ENCODE measurements around the gene GADD45A. TPM values are rescaled to one million over a fixed set of nuclear protein-coding genes. Genes with fewer than 3 reads are reported as not detected.

The GADD45A gene
- total and polyA plus RNA-seq, 7 experiments from 2014 or later: 7.0 to 70.4 (median 16.7) TPM

DNA sequence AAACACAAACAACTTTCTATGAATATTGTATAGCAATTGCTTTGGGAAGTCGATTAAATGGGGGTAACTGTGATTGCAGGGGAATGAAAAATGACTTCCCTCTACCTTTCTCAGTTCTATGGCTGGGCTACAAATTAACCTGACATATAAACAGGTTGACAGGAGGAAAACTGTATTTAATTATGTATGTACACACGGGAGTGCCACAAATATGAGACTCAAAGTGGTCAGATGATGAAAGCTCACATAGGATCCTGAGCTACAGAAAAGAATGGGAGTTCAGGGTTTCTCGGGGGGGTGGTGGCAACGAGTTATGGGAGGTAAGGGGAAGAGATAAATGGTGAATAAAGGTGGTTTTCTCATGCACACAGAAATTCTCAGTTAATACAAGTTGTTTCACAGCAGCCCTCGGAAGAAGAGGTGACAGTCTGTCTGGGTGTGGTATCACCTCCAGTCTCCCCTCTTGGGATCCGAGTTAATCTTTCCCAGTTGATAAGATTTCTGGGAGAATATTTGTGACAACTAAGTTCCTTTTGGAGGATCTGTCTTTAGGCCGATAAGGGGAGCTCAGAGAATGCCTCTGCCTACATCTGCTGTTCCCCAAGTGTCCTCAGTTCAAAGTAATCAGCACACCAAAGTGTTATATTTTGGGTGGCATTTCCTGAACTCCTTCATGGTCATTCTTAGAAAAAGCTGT, 26.3 kb downstream of the GADD45A start:
- Mint-ChIP-seq H3K27ac (no peak overlapping the region), H3K36me3 (no peaks in the 10 kb centered on the region), H3K27me3 (peaks cover 0 to 7% (median 0%) of the 10 kb centered on the region in 5 donors), H3K4me3 (no peak overlapping the region), H3K9me3 (no peaks in the 10 kb centered on the region), H3K4me1 (peaks cover 0 to 5% (median 0%) of the 10 kb centered on the region in 7 donors)
- ChIA-PET POLR2A (interaction anchor here (1.0 kb wide), 1 partner anchor 27 kb away, joined by 3 read pairs; the partner anchor contains the start of gene GADD45A), CTCF (no interaction called here)
- Histone ChIP-seq H3K4me3 (ENCODE audit: low read length) (no peak overlapping the region), H3K27me3 (ENCODE audit: control insufficient read depth in 2 of 2, insufficient read depth in 2 of 2, low read length in 2 of 2) (no peaks in the 10 kb centered on the region), H3K4me1 (ENCODE audit: control insufficient read depth in 2 of 2, insufficient read depth in 2 of 2, low read length in 2 of 2) (no peaks in the 10 kb centered on the region), H3K27ac (ENCODE audit: low read depth, low read length) (no peak overlapping the region), H3K36me3 (ENCODE audit: control insufficient read depth in 2 of 3, insufficient read depth in 3 of 3, low read length in 3 of 3) (no peaks in the 10 kb centered on the region), H3K9me3 (ENCODE audit: control insufficient read depth in 2 of 3, low read length in 3 of 3) (no peaks in the 10 kb centered on the region)
- DNase-seq (no peak), ATAC-seq (no peak)
- intact Hi-C loops (cut with micrococcal nuclease): no loop called here

DNA sequence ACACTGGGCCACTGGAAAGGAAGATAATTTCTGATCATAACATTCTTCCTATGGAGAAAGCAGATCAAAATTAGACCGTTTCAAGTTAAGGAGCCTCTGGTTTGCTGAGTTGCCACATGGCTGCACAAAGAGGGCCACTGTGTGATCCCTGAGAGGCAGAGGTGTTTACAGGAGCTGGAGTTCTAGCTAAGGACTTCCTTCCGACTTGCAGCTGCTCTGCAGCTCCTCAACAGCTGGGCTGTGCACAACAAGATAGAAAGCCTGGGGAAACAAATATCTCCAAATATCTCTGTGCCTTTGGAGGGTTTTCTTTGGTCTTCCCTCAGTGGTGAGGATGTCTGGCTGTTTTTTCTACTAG, 26.8 kb downstream of the GADD45A start:
- POLR2A ChIA-PET: interaction anchor here (1.0 kb wide), 1 partner anchor 27 kb away, joined by 3 read pairs; the partner anchor contains the start of gene GADD45A
- CTCF ChIA-PET: no interaction called here

DNA sequence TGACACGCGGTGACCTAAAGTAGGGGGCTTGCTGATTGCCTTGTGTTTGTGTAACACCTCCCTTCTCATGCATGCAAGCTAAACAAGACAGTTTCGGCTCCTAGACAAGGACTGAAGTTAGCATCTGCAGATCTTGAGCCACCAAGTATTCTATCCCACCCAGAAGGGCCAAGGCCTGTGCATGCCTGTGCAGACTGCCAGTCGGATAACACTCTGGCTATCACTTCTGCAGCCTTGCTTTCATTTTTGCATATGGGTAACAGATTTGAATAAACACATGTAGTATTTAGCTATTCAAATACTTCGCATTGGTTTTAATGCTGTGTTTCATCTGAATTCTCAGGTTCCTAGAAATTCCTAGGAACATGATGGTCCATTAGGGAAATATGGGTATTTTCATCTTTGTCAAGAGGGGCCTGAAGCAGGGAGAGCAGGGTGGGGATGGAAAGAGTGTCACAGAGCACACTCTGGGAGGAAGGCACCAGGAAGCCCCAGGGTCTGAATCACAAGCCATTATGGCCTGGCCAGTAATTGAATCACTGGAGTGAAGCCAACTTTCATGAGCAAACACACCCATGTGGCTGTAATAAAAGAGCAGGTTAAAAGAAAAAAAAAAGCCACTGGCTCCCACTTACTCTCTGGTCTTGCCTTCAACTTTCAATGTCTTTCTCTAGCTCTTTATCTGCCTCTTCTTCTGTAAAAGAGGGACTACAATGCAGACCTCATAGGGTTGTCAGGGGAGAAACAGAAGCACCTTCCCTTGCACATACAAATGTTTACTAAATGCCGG, 28.3 kb downstream of the GADD45A start:
- intact Hi-C loops (cut with micrococcal nuclease): no loop called here
- DNase-seq (no peak), ATAC-seq (no peak)
- H3K27ac Mint-ChIP-seq: no peak overlapping the region
- H3K4me3 Mint-ChIP-seq: no peak overlapping the region
- peaks cover 0 to 5% (median 0%) of the 10 kb centered on the region in 7 donors for H3K4me1 Mint-ChIP-seq
- no peaks in the 10 kb centered on the region for H3K9me3 ChIP-seq (ENCODE audit: control insufficient read depth in 2 of 3, low read length in 3 of 3)
- no peaks in the 10 kb centered on the region for H3K4me1 ChIP-seq (ENCODE audit: control insufficient read depth in 2 of 2, insufficient read depth in 2 of 2, low read length in 2 of 2)
- H3K36me3 Mint-ChIP-seq: no peaks in the 10 kb centered on the region
- H3K27me3 Mint-ChIP-seq: peaks cover 0 to 7% (median 0%) of the 10 kb centered on the region in 5 donors
- no peaks in the 10 kb centered on the region for H3K36me3 ChIP-seq (ENCODE audit: control insufficient read depth in 2 of 3, insufficient read depth in 3 of 3, low read length in 3 of 3)
- CTCF ChIA-PET: no interaction called here
- POLR2A ChIA-PET: no interaction called here
- no peaks in the 10 kb centered on the region for H3K9me3 Mint-ChIP-seq
- H3K27ac ChIP-seq (ENCODE audit: low read depth, low read length): no peak overlapping the region
- no peaks in the 10 kb centered on the region for H3K27me3 ChIP-seq (ENCODE audit: control insufficient read depth in 2 of 2, insufficient read depth in 2 of 2, low read length in 2 of 2)
- H3K4me3 ChIP-seq (ENCODE audit: low read length): no peak overlapping the region

More for the DNA sequence above, 26.8 kb downstream of the GADD45A start:
- Mint-ChIP-seq H3K9me3 (no peaks in the 10 kb centered on the region), H3K4me3 (no peak overlapping the region), H3K27me3 (peaks cover 0 to 7% (median 0%) of the 10 kb centered on the region in 5 donors), H3K27ac (no peak overlapping the region), H3K36me3 (no peaks in the 10 kb centered on the region), H3K4me1 (peaks cover 0 to 5% (median 0%) of the 10 kb centered on the region in 7 donors)
- H3K4me1 ChIP-seq (ENCODE audit: control insufficient read depth in 2 of 2, insufficient read depth in 2 of 2, low read length in 2 of 2): no peaks in the 10 kb centered on the region
- no peaks in the 10 kb centered on the region for H3K36me3 ChIP-seq (ENCODE audit: control insufficient read depth in 2 of 3, insufficient read depth in 3 of 3, low read length in 3 of 3)
- no peaks in the 10 kb centered on the region for H3K9me3 ChIP-seq (ENCODE audit: control insufficient read depth in 2 of 3, low read length in 3 of 3)
- H3K27me3 ChIP-seq (ENCODE audit: control insufficient read depth in 2 of 2, insufficient read depth in 2 of 2, low read length in 2 of 2): no peaks in the 10 kb centered on the region
- intact Hi-C loops (cut with micrococcal nuclease): no loop called here
- DNase-seq (no peak), ATAC-seq (no peak)
- no peak overlapping the region for H3K4me3 ChIP-seq (ENCODE audit: low read length)
- no peak overlapping the region for H3K27ac ChIP-seq (ENCODE audit: low read depth, low read length)

DNA sequence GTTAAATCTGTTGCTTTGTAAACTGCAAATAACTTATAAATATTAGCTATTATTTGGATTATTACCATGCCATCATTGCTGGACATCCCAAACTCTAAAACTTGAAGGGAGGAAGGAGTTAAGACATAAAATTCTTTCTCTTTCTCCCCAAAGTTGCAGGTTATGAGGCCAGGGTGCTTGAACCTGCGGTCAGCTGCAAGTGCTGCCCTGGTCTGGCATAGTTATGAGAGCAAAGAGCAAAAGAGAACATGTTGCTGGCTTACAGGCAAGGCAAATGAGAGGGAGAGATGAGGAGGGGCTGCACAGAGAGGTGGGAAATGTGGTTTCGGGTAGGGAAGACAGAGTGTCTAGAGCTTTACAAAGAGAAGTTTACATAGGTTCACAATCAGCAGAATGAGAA, 30.8 kb downstream of the GADD45A start:
- Histone ChIP-seq H3K4me1 (ENCODE audit: control insufficient read depth in 2 of 2, insufficient read depth in 2 of 2, low read length in 2 of 2) (no peaks in the 10 kb centered on the region), H3K27ac (ENCODE audit: low read depth, low read length) (no peak overlapping the region), H3K36me3 (ENCODE audit: control insufficient read depth in 2 of 3, insufficient read depth in 3 of 3, low read length in 3 of 3) (no peaks in the 10 kb centered on the region), H3K9me3 (ENCODE audit: control insufficient read depth in 2 of 3, low read length in 3 of 3) (no peaks in the 10 kb centered on the region), H3K4me3 (ENCODE audit: low read length) (no peak overlapping the region), H3K27me3 (ENCODE audit: control insufficient read depth in 2 of 2, insufficient read depth in 2 of 2, low read length in 2 of 2) (no peaks in the 10 kb centered on the region)
- ChIA-PET CTCF (no interaction called here), POLR2A (no interaction called here)
- H3K27ac Mint-ChIP-seq: no peak overlapping the region
- H3K4me1 Mint-ChIP-seq: peaks cover 0 to 5% (median 0%) of the 10 kb centered on the region in 7 donors
- no peaks in the 10 kb centered on the region for H3K36me3 Mint-ChIP-seq
- no peak for ATAC-seq
- DNase-seq: no peak
- H3K9me3 Mint-ChIP-seq: no peaks in the 10 kb centered on the region
- H3K4me3 Mint-ChIP-seq: no peak overlapping the region
- intact Hi-C loops (cut with micrococcal nuclease): no loop called here
- H3K27me3 Mint-ChIP-seq: peaks cover 0 to 7% (median 0%) of the 10 kb centered on the region in 5 donors

DNA sequence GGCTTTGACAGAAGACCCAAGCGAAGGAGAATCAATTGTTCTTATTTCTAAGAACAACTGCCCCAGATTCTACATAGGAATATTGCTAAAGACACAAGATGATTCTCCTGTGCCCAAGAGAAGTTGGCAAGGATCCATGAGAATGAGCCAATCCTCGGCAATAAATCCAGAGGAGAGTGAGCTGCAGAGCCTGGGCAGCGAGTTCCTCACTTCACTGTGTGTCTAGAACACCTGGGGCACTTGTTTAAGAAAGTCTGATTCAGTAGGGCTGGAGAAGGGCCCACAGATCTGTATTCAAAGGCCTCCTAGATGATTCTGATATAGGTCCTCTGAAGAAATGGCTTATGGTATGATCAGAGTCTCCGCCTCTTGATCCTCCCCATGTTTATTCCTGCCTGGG, 31.8 kb downstream of the GADD45A start:
- H3K27ac Mint-ChIP-seq: no peak overlapping the region
- POLR2A ChIA-PET: no interaction called here
- H3K27me3 Mint-ChIP-seq: peaks cover 0 to 4% (median 0%) of the 10 kb centered on the region in 5 donors
- no peaks in the 10 kb centered on the region for H3K27me3 ChIP-seq (ENCODE audit: control insufficient read depth in 2 of 2, insufficient read depth in 2 of 2, low read length in 2 of 2)
- H3K9me3 ChIP-seq (ENCODE audit: control insufficient read depth in 2 of 3, low read length in 3 of 3): no peaks in the 10 kb centered on the region
- no peaks in the 10 kb centered on the region for H3K9me3 Mint-ChIP-seq
- no peak overlapping the region for H3K4me3 Mint-ChIP-seq
- H3K4me3 ChIP-seq (ENCODE audit: low read length): no peak overlapping the region
- H3K36me3 ChIP-seq (ENCODE audit: control insufficient read depth in 2 of 3, insufficient read depth in 3 of 3, low read length in 3 of 3): no peaks in the 10 kb centered on the region
- H3K4me1 Mint-ChIP-seq: peaks cover 0 to 2% (median 0%) of the 10 kb centered on the region in 7 donors
- H3K4me1 ChIP-seq (ENCODE audit: control insufficient read depth in 2 of 2, insufficient read depth in 2 of 2, low read length in 2 of 2): no peaks in the 10 kb centered on the region
- H3K27ac ChIP-seq (ENCODE audit: low read depth, low read length): no peak overlapping the region
- ATAC-seq (no peak), DNase-seq (no peak)
- CTCF ChIA-PET: no interaction called here
- no peaks in the 10 kb centered on the region for H3K36me3 Mint-ChIP-seq
- intact Hi-C loops (cut with micrococcal nuclease): no loop called here

DNA sequence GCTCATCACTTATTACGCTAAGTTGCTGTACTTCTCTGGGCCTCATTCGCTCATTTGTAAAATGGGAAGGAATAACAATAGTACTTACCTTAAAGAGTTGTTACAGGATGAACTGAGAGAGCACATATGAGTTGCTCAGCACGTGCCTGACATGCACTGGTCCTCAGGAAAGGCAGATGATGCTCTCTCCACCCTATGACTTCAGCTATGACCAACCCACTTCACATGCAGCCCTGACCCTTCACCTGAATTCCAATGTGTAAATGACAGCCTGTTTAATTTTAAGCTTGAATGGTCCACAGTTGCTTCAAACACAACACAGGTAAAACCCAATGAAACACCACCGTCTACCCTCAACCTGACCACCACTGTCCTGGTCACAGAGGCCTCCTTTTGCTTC, 32.9 kb downstream of the GADD45A start:
- no peaks in the 10 kb centered on the region for H3K27me3 ChIP-seq (ENCODE audit: control insufficient read depth in 2 of 2, insufficient read depth in 2 of 2, low read length in 2 of 2)
- no peaks in the 10 kb centered on the region for H3K36me3 Mint-ChIP-seq
- no peak overlapping the region for H3K4me3 Mint-ChIP-seq
- no peaks in the 10 kb centered on the region for H3K4me1 ChIP-seq (ENCODE audit: control insufficient read depth in 2 of 2, insufficient read depth in 2 of 2, low read length in 2 of 2)
- H3K27ac Mint-ChIP-seq: no peak overlapping the region
- H3K4me3 ChIP-seq (ENCODE audit: low read length): no peak overlapping the region
- intact Hi-C loops (cut with micrococcal nuclease): no loop called here
- H3K4me1 Mint-ChIP-seq: no peaks in the 10 kb centered on the region
- H3K9me3 Mint-ChIP-seq: no peaks in the 10 kb centered on the region
- POLR2A ChIA-PET: no interaction called here
- no peaks in the 10 kb centered on the region for H3K9me3 ChIP-seq (ENCODE audit: control insufficient read depth in 2 of 3, low read length in 3 of 3)
- ATAC-seq: no peak
- no peaks in the 10 kb centered on the region for H3K36me3 ChIP-seq (ENCODE audit: control insufficient read depth in 2 of 3, insufficient read depth in 3 of 3, low read length in 3 of 3)
- peaks cover 0 to 4% (median 0%) of the 10 kb centered on the region in 5 donors for H3K27me3 Mint-ChIP-seq
- DNase-seq: no peak
- no peak overlapping the region for H3K27ac ChIP-seq (ENCODE audit: low read depth, low read length)
- CTCF ChIA-PET: no interaction called here
